Upper lobe of right lung (tissue), 1 donor: ENCODE measurements around the gene PRR12. TPM values are rescaled to one million over a fixed set of nuclear protein-coding genes. Genes with fewer than 3 reads are reported as not detected.
"Not testable (repeated sequence)": the region's sequence is repeated elsewhere in the genome, so short reads cannot be mapped to it uniquely, and the experiment has no call there.

Source experiments
- ATAC-seq: fragments of 200-7000 bp; cut with Tn5 transposase; one replicate; pipeline ENCODE4 v1.9.1; 2020; ENCODE audit warnings: mild to moderate bottlenecking, moderate library complexity
- DNase-seq: peaks from one replicate; pipeline ENCODE4 v3.0.0-alpha.2; 2020
- H3K27ac ChIP-seq: fragments of 200-600 bp; one replicate; pipeline ENCODE4 v1.8.0; 2022
- H3K27me3 ChIP-seq: fragments of 200-600 bp; one replicate; pipeline ENCODE4 v1.8.0; 2022; ENCODE audit warnings: mild to moderate bottlenecking
- H3K36me3 ChIP-seq: fragments of 200-600 bp; one replicate; pipeline ENCODE4 v1.8.0; 2022
- H3K4me1 ChIP-seq: fragments of 200-600 bp; one replicate; pipeline ENCODE4 v1.8.0; 2022
- H3K4me3 ChIP-seq: fragments of 200-600 bp; one replicate; pipeline ENCODE4 v1.8.0; 2022; ENCODE audit warnings: mild to moderate bottlenecking
- H3K9me3 ChIP-seq: fragments of 200-600 bp; one replicate; pipeline ENCODE4 v1.8.0; 2022
- CTCF ChIP-seq: fragments of 200-600 bp; IDR thresholded peaks from one replicate; pipeline ENCODE4 v1.8.0; 2022; ENCODE audit warnings: antibody characterized with exemption
- intact Hi-C: fragments of 100-400 bp; cut with DNase I; formaldehyde crosslinking; loops from one replicate; pipeline ENCODE4 v1.11.0; 2022
- total RNA-seq: library from RNA; stranded (reverse); fragmentation: NEBNext Ultra II Directional; extraction: Animal tissue kit (Norgen Biotek cat#: 25700); gene quantifications from one replicate; pipeline ENCODE4 v1.2.1, GENCODE V29; 2021
- donor health status: DM: no; HTN: yes; CAD: no; lungs with severe emphysema.

Gene PRR12
- total RNA-seq, 1 donor from 2014 or later: 30.9 TPM

GRCh38 chr19:49631610-49632192 is 40.7 kb downstream of the PRR12 start:
- ATAC-seq: no peak
- no peak for TF ChIP-seq CTCF
- intact Hi-C loops: no loop called here
- H3K27me3 ChIP-seq: no peaks in the 10 kb centered on the region
- H3K9me3 ChIP-seq: no peaks in the 10 kb centered on the region
- peak overlapping the region; percentile 9 for H3K27ac ChIP-seq
- H3K4me1 ChIP-seq: peaks cover 3% of the 10 kb centered on the region
- DNase-seq: no peak
- H3K4me3 ChIP-seq: no peak overlapping the region
- H3K36me3 ChIP-seq: peaks cover 4% of the 10 kb centered on the region

GRCh38 chr19:49632576-49632975 is 41.6 kb downstream of the PRR12 start:
- peaks cover 3% of the 10 kb centered on the region for H3K4me1 ChIP-seq
- DNase-seq: no peak
- TF ChIP-seq CTCF: no peak

GRCh38 chr19:49633273-49633672 is 42.3 kb downstream of the PRR12 start:
- H3K27ac ChIP-seq: peak overlapping the region; percentile 47
- H3K9me3 ChIP-seq, intact Hi-C loops, H3K4me3 ChIP-seq, H3K4me1 ChIP-seq, H3K27me3 ChIP-seq, DNase-seq, H3K36me3 ChIP-seq: not testable (repeated sequence)
- peak; percentile 11 for ATAC-seq

More at GRCh38 chr19:49632576-49632975, 41.6 kb downstream of the PRR12 start:
- H3K27me3 ChIP-seq: no peaks in the 10 kb centered on the region
- no peaks in the 10 kb centered on the region for H3K9me3 ChIP-seq
- peak overlapping the region; percentile 47 for H3K27ac ChIP-seq
- no peaks in the 10 kb centered on the region for H3K36me3 ChIP-seq
- ATAC-seq: no peak
- intact Hi-C loops: no loop called here
- H3K4me3 ChIP-seq: no peak overlapping the region

GRCh38 chr19:49635530-49636232 is 44.7 kb downstream of the PRR12 start:
- H3K36me3 ChIP-seq: no peaks in the 10 kb centered on the region
- H3K27me3 ChIP-seq: no peaks in the 10 kb centered on the region
- H3K9me3 ChIP-seq: no peaks in the 10 kb centered on the region
- H3K27ac ChIP-seq: peak overlapping the region; percentile 53
- H3K4me1 ChIP-seq: peaks cover 20% of the 10 kb centered on the region
- TF ChIP-seq CTCF: no peak
- no peak for ATAC-seq
- no peak for DNase-seq
- intact Hi-C loops: no loop called here
- no peak overlapping the region for H3K4me3 ChIP-seq

- DNase-seq (no peak), ATAC-seq (no peak)
- peak overlapping the region; percentile 53 for H3K27ac ChIP-seq
- no peaks in the 10 kb centered on the region for H3K9me3 ChIP-seq
- no peaks in the 10 kb centered on the region for H3K36me3 ChIP-seq
- H3K4me3 ChIP-seq: no peak overlapping the region
- peaks cover 20% of the 10 kb centered on the region for H3K4me1 ChIP-seq
- no peaks in the 10 kb centered on the region for H3K27me3 ChIP-seq
- no peak for TF ChIP-seq CTCF
- intact Hi-C loops: no loop called here
These were observed 45.4 kb downstream of the PRR12 start for GRCh38 chr19:49636233-49636932.
